Activated CD8-positive, alpha-beta T cell treated with anti-CD3 and anti-CD28 coated beads, Interleukin-2, amount 10 ng/mL, durations not matched to agents 7 days and 5 days (primary cell): ENCODE measurements around the gene TTC3. TPM values are rescaled to one million over a fixed set of nuclear protein-coding genes. Genes with fewer than 3 reads are reported as not detected.

ENCODE experiments used
- ATAC-seq: fragments of 150-1000 bp; cut with Tn5 transposase; one replicate; pipeline ENCODE4 v1.10.0; 2021; ENCODE audit warnings: moderate library complexity
- CTCF ChIA-PET: fragments of 350-600 bp; sonication (Branson Sonifier 250); formaldehyde crosslinking; loops from one replicate; lab custom pipeline; 2021; ENCODE audit warnings: antibody characterized with exemption; lab: Charles Lee
- POLR2A ChIA-PET: fragments of 350-600 bp; sonication (Branson Sonifier 250); formaldehyde crosslinking; loops from one replicate; lab custom pipeline; 2021; ENCODE audit warnings: antibody characterized with exemption; lab: Charles Lee
- DNase-seq: peaks from one replicate; pipeline ENCODE4 v3.0.0-alpha.2; 2020
- H3K27ac Mint-ChIP-seq: one replicate; pipeline ENCODE4 v1.8.0; 2021; ENCODE audit warnings: mild to moderate bottlenecking, mixed read lengths
- H3K27me3 Mint-ChIP-seq: one replicate; pipeline ENCODE4 v1.8.0; 2021; ENCODE audit warnings: low read depth, mixed read lengths
- H3K36me3 Mint-ChIP-seq: one replicate; pipeline ENCODE4 v1.8.0; 2021; ENCODE audit warnings: low read depth, mixed read lengths
- H3K4me1 Mint-ChIP-seq: one replicate; pipeline ENCODE4 v1.8.0; 2021; ENCODE audit warnings: low read depth, mixed read lengths
- H3K4me3 Mint-ChIP-seq: one replicate; pipeline ENCODE4 v1.8.0; 2021; ENCODE audit warnings: mild to moderate bottlenecking, mixed read lengths
- H3K9me3 Mint-ChIP-seq: one replicate; pipeline ENCODE4 v1.8.0; 2022; ENCODE audit warnings: mixed read lengths; ENCODE audit not compliant: insufficient read depth
- total RNA-seq, 2 experiments: library from RNA; stranded (reverse); gene quantifications; one replicate each; pipeline ENCODE4 v1.2.3, GENCODE V29; 2021

Gene TTC3
- total RNA-seq, 2 experiments from 2014 or later = 48.3 to 49.5 TPM

GRCh38 chr21:37063433-37063832 lies 9.6 kb upstream of the TTC3 start:
- Mint-ChIP-seq H3K27me3 (no peaks in the 10 kb centered on the region), H3K9me3 (no peaks in the 10 kb centered on the region), H3K4me3 (no peak overlapping the region), H3K36me3 (peaks cover 9% of the 10 kb centered on the region), H3K27ac (no peak overlapping the region), H3K4me1 (peaks cover 9% of the 10 kb centered on the region)
- ATAC-seq = no peak
- POLR2A ChIA-PET = no interaction called here
- DNase-seq = no peak
- CTCF ChIA-PET = interaction anchor here (1.7 kb wide), 1 partner anchor 9 kb away, joined by 3 read pairs; no protein-coding TSS in a partner anchor

- POLR2A ChIA-PET = no interaction called here
- no peak for ATAC-seq
- Mint-ChIP-seq H3K4me3 (no peak overlapping the region), H3K4me1 (peaks cover 9% of the 10 kb centered on the region), H3K27ac (no peak overlapping the region), H3K36me3 (peaks cover 18% of the 10 kb centered on the region), H3K27me3 (no peaks in the 10 kb centered on the region), H3K9me3 (no peaks in the 10 kb centered on the region)
- CTCF ChIA-PET = no interaction called here
- DNase-seq = no peak
Measured at GRCh38 chr21:37064841-37065240, 8.2 kb upstream of the TTC3 start.

- Mint-ChIP-seq H3K9me3 (no peaks in the 10 kb centered on the region), H3K27ac (no peak overlapping the region), H3K4me1 (peaks cover 14% of the 10 kb centered on the region), H3K4me3 (no peak overlapping the region), H3K27me3 (no peaks in the 10 kb centered on the region), H3K36me3 (peaks cover 23% of the 10 kb centered on the region)
- DNase-seq (no peak), ATAC-seq (no peak)
- ChIA-PET CTCF (no interaction called here), POLR2A (no interaction called here)
Measured at GRCh38 chr21:37065561-37066177, 7.4 kb upstream of the TTC3 start.

DNA sequence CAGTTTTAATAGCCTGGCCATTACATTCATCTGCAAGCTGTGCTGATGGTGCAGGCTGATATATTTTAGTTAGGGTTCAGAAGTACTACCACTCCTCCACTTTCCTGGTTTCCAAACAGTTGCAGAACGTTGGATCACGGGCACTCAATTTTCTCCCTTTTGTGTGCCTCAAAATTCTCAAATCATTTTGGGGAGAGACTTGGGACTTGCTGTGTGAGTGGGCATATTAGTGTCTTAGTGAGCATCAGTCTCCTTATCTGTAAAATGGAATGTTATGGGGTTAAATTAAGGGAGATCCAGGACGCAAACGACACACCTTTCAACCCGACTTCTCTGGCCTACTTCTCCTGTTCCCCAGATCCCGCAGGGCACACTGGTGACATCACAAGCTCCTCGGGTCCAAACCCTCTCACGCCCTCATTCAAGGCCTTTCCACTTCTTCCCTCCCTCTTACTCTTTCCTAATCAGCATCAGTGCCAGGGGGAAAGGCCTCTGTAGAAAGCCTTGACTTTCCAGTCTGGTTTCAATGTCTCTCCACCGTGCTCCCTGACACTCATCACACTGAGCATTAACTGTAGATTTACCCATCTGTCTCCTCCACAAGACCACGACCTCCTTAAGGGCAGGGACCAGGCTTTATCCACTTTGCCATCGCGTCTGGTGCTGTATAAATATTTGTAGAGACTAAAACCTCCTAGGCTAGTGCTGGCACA lies 1.3 kb upstream of the TTC3 start:
- Mint-ChIP-seq H3K9me3 (no peaks in the 10 kb centered on the region), H3K4me3 (peak overlapping the region; percentile 66), H3K27ac (peak overlapping the region; percentile 90), H3K4me1 (peaks cover 34% of the 10 kb centered on the region), H3K27me3 (no peaks in the 10 kb centered on the region), H3K36me3 (peaks cover 24% of the 10 kb centered on the region)
- CTCF ChIA-PET = interaction anchor here (0.6 to 1.2 kb wide), 5 partner anchors 9 to 82 kb away, joined by 3 to 4 read pairs (median 3); no protein-coding TSS in a partner anchor
- POLR2A ChIA-PET = interaction anchor here (0.9 to 1.4 kb wide), 3 partner anchors 9 to 492 kb away, joined by 3 read pairs; no protein-coding TSS in a partner anchor
- ATAC-seq (no peak), DNase-seq (no peak)

DNA sequence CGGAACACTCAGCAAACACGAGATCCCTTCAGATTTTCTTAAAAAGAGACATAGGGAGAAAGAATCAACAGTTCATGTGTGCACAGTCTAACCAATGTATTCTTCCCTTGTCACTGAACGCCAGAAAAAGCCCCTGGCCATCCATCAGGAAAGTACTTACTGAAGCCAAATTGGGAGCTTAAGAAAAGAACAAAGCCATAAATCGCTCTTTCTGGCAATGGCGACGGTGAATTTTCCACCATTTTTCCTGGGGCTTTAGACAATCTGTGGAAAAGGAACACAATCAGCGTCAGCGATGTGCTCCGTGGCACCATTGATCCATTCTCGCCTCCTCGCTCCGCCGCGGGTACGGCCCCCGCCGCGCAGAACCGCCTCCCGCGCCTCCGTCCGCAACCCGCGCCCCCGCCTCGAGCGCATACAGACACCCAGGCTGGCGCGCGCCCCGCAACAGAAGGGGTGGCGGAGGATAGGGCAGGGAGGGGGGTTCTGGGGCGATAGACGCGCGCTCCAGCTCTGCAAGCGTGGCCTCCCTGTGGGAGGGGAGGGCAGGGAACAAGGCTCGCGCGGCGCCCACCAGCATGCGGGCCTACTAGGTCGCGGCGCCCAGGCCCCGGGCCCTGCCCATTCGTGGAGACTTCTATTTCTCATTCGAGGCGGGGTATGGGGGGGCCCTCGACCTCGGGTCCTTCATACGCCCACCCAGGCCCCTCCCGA lies 623 bp upstream of the TTC3 start:
- peak; percentile 64 for DNase-seq
- POLR2A ChIA-PET = interaction anchor here (0.9 to 1.1 kb wide), 2 partner anchors 8 to 30 kb away, joined by 3 read pairs; no protein-coding TSS in a partner anchor
- ATAC-seq = peak; percentile 63
- CTCF ChIA-PET = interaction anchor here (1.0 to 1.1 kb wide), 2 partner anchors 10 to 17 kb away, joined by 3 read pairs; no protein-coding TSS in a partner anchor
- Mint-ChIP-seq H3K27ac (peak overlapping the region; percentile 90), H3K4me3 (peak overlapping the region; percentile 66), H3K27me3 (no peaks in the 10 kb centered on the region), H3K9me3 (no peaks in the 10 kb centered on the region), H3K4me1 (peaks cover 37% of the 10 kb centered on the region), H3K36me3 (peaks cover 24% of the 10 kb centered on the region)

GRCh38 chr21:37073417-37074196 lies 553 bp downstream of the TTC3 start:
- Mint-ChIP-seq H3K27me3 (no peaks in the 10 kb centered on the region), H3K36me3 (peaks cover 19% of the 10 kb centered on the region), H3K4me3 (peak overlapping the region; percentile 88), H3K27ac (peak overlapping the region; percentile 94), H3K4me1 (peaks cover 40% of the 10 kb centered on the region), H3K9me3 (no peaks in the 10 kb centered on the region)
- DNase-seq (peak; percentile 63), ATAC-seq (peak; percentile 59)
- CTCF ChIA-PET = no interaction called here
- POLR2A ChIA-PET = no interaction called here

GRCh38 chr21:37074197-37074510 lies 1.1 kb downstream of the TTC3 start:
- H3K27ac Mint-ChIP-seq = peak overlapping the region; percentile 94
- ATAC-seq (no peak), DNase-seq (no peak)
- H3K9me3 Mint-ChIP-seq = no peaks in the 10 kb centered on the region
- ChIA-PET POLR2A (no interaction called here), CTCF (interaction anchor here (1.4 kb wide), 1 partner anchor 64 kb away, joined by 3 read pairs; no protein-coding TSS in a partner anchor)
- no peaks in the 10 kb centered on the region for H3K27me3 Mint-ChIP-seq
- H3K36me3 Mint-ChIP-seq = peaks cover 14% of the 10 kb centered on the region
- H3K4me3 Mint-ChIP-seq = peak overlapping the region; percentile 88
- peaks cover 41% of the 10 kb centered on the region for H3K4me1 Mint-ChIP-seq

DNA sequence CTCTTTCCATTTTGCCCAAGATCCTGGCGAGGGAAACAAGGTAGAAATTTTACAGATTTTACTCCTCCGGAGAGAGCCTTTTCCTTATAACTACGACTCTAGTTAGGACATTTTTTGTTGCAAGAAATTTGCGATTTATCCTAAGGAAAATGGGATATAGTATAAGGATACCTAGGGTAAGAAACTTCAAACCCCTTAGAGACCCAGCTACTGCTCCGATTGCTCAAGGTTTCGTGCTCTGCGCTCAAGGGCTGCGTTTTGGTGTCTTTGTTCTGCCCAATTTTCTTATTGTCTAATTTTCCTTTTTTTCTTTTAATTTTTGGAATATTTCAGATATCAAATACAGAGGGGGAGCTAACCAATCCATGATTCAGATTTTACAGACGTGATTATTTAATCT lies 1.5 kb downstream of the TTC3 start:
- peak overlapping the region; percentile 94 for H3K27ac Mint-ChIP-seq
- H3K9me3 Mint-ChIP-seq = no peaks in the 10 kb centered on the region
- ChIA-PET CTCF (interaction anchor here (1.4 kb wide), 1 partner anchor 65 kb away, joined by 3 read pairs; no protein-coding TSS in a partner anchor), POLR2A (interaction anchor here (0.7 kb wide), 1 partner anchor 16 kb away, joined by 3 read pairs; no protein-coding TSS in a partner anchor)
- no peak for ATAC-seq
- H3K27me3 Mint-ChIP-seq = no peaks in the 10 kb centered on the region
- peaks cover 13% of the 10 kb centered on the region for H3K36me3 Mint-ChIP-seq
- DNase-seq = no peak
- H3K4me3 Mint-ChIP-seq = peak overlapping the region; percentile 88
- peaks cover 42% of the 10 kb centered on the region for H3K4me1 Mint-ChIP-seq

DNA sequence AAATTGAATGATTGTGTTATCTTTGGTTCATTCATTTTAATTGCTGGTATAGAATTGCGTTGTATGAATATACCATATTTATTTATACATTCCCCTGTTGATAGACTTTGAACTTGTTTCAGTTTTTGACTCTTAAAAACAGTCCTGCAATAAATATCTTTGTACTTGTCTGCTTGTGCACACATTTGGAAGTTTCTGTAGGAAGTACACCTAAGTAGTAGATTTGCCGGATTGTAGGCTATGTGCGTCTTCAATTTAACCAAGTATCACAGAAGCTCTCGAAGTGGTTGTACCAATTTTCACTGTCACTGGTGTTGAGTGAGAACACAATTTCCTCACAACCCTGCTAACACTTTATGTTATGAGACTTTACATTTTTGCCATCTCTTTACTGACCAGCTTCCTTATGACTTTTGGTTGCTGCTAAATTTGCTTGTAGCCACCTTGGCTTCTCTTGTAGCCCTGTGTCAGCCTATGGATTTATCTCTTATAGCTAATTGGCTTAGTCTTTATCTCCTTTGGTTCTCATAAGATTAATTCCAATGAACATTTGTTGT lies 2.2 kb downstream of the TTC3 start:
- peaks cover 40% of the 10 kb centered on the region for H3K4me1 Mint-ChIP-seq
- no peaks in the 10 kb centered on the region for H3K27me3 Mint-ChIP-seq
- peaks cover 10% of the 10 kb centered on the region for H3K36me3 Mint-ChIP-seq
- no peaks in the 10 kb centered on the region for H3K9me3 Mint-ChIP-seq
- no peak for DNase-seq
- no peak overlapping the region for H3K27ac Mint-ChIP-seq
- ATAC-seq = no peak
- ChIA-PET CTCF (interaction anchor here (1.4 kb wide), 1 partner anchor 65 kb away, joined by 3 read pairs; no protein-coding TSS in a partner anchor), POLR2A (no interaction called here)
- H3K4me3 Mint-ChIP-seq = peak overlapping the region; percentile 88

GRCh38 chr21:37076087-37076850 lies 3.2 kb downstream of the TTC3 start:
- Mint-ChIP-seq H3K4me1 (peaks cover 33% of the 10 kb centered on the region), H3K27me3 (no peaks in the 10 kb centered on the region), H3K27ac (no peak overlapping the region), H3K9me3 (no peaks in the 10 kb centered on the region), H3K36me3 (peaks cover 4% of the 10 kb centered on the region), H3K4me3 (no peak overlapping the region)
- no peak for DNase-seq
- ATAC-seq = no peak
- ChIA-PET CTCF (no interaction called here), POLR2A (no interaction called here)
